GM23338 (cell line): ENCODE measurements around the gene NDUFS7. TPM values are rescaled to one million over a fixed set of nuclear protein-coding genes. Genes with fewer than 3 reads are reported as not detected.

Source experiments
- ATAC-seq: fragments of 200-7000 bp; cut with Tn5 transposase; 3 replicates; pipeline ENCODE4 v1.9.1; 2020
- DNase-seq: peaks from one replicate; pipeline ENCODE4 v3.0.0-alpha.2; 2015; ENCODE audit warnings: low spot score
- H2AFZ ChIP-seq: fragments of 200-600 bp; sonication (generic); 2 replicates; pipeline ENCODE4 v1.8.0; 2016; ENCODE audit warnings: antibody characterized with exemption, mild to moderate bottlenecking, moderate library complexity
- H3F3A ChIP-seq: fragments of 200-600 bp; sonication (generic); replicated peaks from 2 replicates; pipeline ENCODE4 v1.8.0; 2017; ENCODE audit warnings: antibody characterized with exemption, mixed run types, low read depth
- H3K27ac ChIP-seq: fragments of 200-600 bp; sonication (generic); 2 replicates; pipeline ENCODE4 v1.6.1; 2016; ENCODE audit warnings: low read depth
- H3K27me3 ChIP-seq: fragments of 200-600 bp; sonication (generic); 2 replicates; pipeline ENCODE4 v1.8.0; 2016; ENCODE audit warnings: mild to moderate bottlenecking, mixed run types, moderate library complexity; ENCODE audit not compliant: insufficient read depth
- H3K36me3 ChIP-seq: fragments of 200-600 bp; sonication (generic); 2 replicates; pipeline ENCODE4 v1.8.0; 2016; ENCODE audit warnings: mild to moderate bottlenecking; ENCODE audit not compliant: insufficient read depth
- H3K4me1 ChIP-seq: fragments of 200-600 bp; sonication (generic); 2 replicates; pipeline ENCODE4 v1.8.0; 2016; ENCODE audit warnings: mild to moderate bottlenecking, moderate library complexity; ENCODE audit not compliant: insufficient read depth
- H3K4me2 ChIP-seq: fragments of 200-600 bp; sonication (generic); 2 replicates; pipeline ENCODE4 v1.7.1; 2017; ENCODE audit warnings: mixed run types
- H3K4me3 ChIP-seq: fragments of 200-600 bp; sonication (generic); 2 replicates; pipeline ENCODE4 v1.6.1; 2016; ENCODE audit warnings: mixed run types
- H3K79me2 ChIP-seq: fragments of 200-600 bp; sonication (generic); replicated peaks from 2 replicates; pipeline ENCODE4 v1.8.0; 2017; ENCODE audit warnings: mild to moderate bottlenecking; ENCODE audit not compliant: insufficient read depth
- H3K9me2 ChIP-seq: fragments of 200-600 bp; sonication (generic); 2 replicates; pipeline ENCODE4 v1.8.0; 2017; ENCODE audit not compliant: insufficient read depth
- H4K20me1 ChIP-seq: fragments of 200-600 bp; sonication (generic); replicated peaks from 2 replicates; pipeline ENCODE4 v1.8.0; 2017; ENCODE audit warnings: mild to moderate bottlenecking; ENCODE audit not compliant: insufficient read depth
- H3K27ac Mint-ChIP-seq: 2 replicates; pipeline ENCODE4 v1.8.0; 2020; ENCODE audit warnings: inconsistent platforms, mild to moderate bottlenecking, moderate library complexity, mixed read lengths
- H3K27me3 Mint-ChIP-seq: 3 replicates; pipeline ENCODE4 v1.8.0; 2022; ENCODE audit warnings: low read depth, mild to moderate bottlenecking, moderate library complexity, mixed read lengths, inconsistent platforms; ENCODE audit not compliant: insufficient read depth, poor library complexity
- H3K36me3 Mint-ChIP-seq: 3 replicates; pipeline ENCODE4 v1.8.0; 2021; ENCODE audit warnings: low read depth, mild to moderate bottlenecking, inconsistent platforms, moderate library complexity, mixed read lengths
- H3K4me1 Mint-ChIP-seq: 3 replicates; pipeline ENCODE4 v1.8.0; 2020; ENCODE audit warnings: mild to moderate bottlenecking, inconsistent platforms, mixed read lengths
- H3K4me3 Mint-ChIP-seq: 3 replicates; pipeline ENCODE4 v1.8.0; 2021; ENCODE audit warnings: moderate library complexity, mild to moderate bottlenecking, inconsistent platforms, mixed read lengths
- H3K9me3 Mint-ChIP-seq: 3 replicates; pipeline ENCODE4 v1.8.0; 2020; ENCODE audit warnings: moderate library complexity, mild to moderate bottlenecking, inconsistent platforms, mixed read lengths
- EZH2 ChIP-seq: fragments of 200-600 bp; sonication (generic); IDR thresholded peaks from one replicate; pipeline ENCODE4 v1.8.0; 2017; ENCODE audit warnings: antibody characterized with exemption, mild to moderate bottlenecking, low read depth; ENCODE audit not compliant: unreplicated experiment
- EZH2phosphoT487 ChIP-seq: fragments of 200-600 bp; sonication (generic); IDR thresholded peaks from one replicate; pipeline ENCODE4 v1.8.1; 2018; ENCODE audit warnings: antibody characterized with exemption; ENCODE audit not compliant: unreplicated experiment
- JUNB ChIP-seq: IDR thresholded peaks from one replicate; pipeline ENCODE4 v1.6.1; 2016; ENCODE audit warnings: antibody characterized with exemption; ENCODE audit not compliant: unreplicated experiment
- NANOG ChIP-seq: IDR thresholded peaks from 2 replicates; pipeline ENCODE4 v1.6.1; 2016; ENCODE audit warnings: antibody characterized with exemption, borderline replicate concordance
- STAT1 ChIP-seq: IDR thresholded peaks from one replicate; pipeline ENCODE4 v1.6.1; 2016; ENCODE audit warnings: antibody characterized with exemption; ENCODE audit not compliant: unreplicated experiment
- ZNF114 ChIP-seq: fragments of 250-450 bp; sonication (Bioruptor Pico); IDR thresholded peaks from 2 replicates; pipeline ENCODE4 v1.5.0; 2020; ENCODE audit warnings: mild to moderate bottlenecking, moderate library complexity
- polyA plus RNA-seq: library from polyadenylated mRNA; unstranded; fragments of >200 nt; fragmentation: Nextera tagmentation; extraction: Ambion mirVana; gene quantifications from 2 replicates; pipeline ENCODE4 v1.2.1, GENCODE V29; 2016
- total RNA-seq: library from RNA; depleted of rRNA; stranded (reverse); fragments of >200 nt; shearing (Covaris generic); gene quantifications from 2 replicates; pipeline ENCODE4 v1.2.3, GENCODE V29; 2014
- TF ChIP-seq, protein P1 (sequence below): IDR thresholded peaks from one replicate; pipeline ENCODE4 v1.6.1; 2018; ENCODE audit warnings: antibody characterized with exemption; ENCODE audit not compliant: unreplicated experiment
- TF ChIP-seq, protein P2 (sequence below): fragments of 250-450 bp; sonication (Bioruptor Pico); IDR thresholded peaks from 2 replicates; pipeline ENCODE4 v1.5.0; 2020; ENCODE audit warnings: mild to moderate bottlenecking, moderate library complexity
- TF ChIP-seq, protein P3 (sequence below), 2 experiments: fragments of 200-600 bp in 1 of 2; sonication (generic) in 1 of 2; conservative IDR thresholded peaks; 2 replicates each; pipeline versions ENCODE4 v1.5.1 to v1.6.1; 2016 to 2017; ENCODE audit warnings: antibody characterized with exemption in 2 of 2, low read depth in 2 of 2, mild to moderate bottlenecking in 2 of 2, moderate library complexity in 1 of 2

The NDUFS7 gene
- total and polyA plus RNA-seq, 2 experiments from 2014 or later: 132 to 203 TPM

DNA sequence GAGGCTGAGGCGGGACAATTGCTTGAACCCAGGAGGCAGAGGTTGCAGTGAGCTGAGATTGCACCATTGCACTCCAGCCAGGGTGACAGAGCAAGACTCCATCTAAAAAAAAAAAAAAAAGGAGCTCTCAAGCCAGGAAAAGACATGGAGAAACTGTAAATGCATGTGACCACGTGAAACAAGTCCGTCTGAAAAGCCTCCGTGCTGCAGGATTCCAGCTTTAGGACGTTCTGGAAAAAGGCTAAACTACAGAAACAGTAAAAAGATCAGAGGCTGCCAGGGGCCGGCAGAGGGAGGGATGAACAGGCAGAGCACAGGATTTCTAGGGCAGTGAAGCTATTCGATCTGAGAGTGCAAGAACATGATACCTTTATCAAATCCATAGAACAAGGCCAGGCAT lies 40.7 kb upstream of the NDUFS7 start (continued):
- TF ChIP-seq, protein P1, sequence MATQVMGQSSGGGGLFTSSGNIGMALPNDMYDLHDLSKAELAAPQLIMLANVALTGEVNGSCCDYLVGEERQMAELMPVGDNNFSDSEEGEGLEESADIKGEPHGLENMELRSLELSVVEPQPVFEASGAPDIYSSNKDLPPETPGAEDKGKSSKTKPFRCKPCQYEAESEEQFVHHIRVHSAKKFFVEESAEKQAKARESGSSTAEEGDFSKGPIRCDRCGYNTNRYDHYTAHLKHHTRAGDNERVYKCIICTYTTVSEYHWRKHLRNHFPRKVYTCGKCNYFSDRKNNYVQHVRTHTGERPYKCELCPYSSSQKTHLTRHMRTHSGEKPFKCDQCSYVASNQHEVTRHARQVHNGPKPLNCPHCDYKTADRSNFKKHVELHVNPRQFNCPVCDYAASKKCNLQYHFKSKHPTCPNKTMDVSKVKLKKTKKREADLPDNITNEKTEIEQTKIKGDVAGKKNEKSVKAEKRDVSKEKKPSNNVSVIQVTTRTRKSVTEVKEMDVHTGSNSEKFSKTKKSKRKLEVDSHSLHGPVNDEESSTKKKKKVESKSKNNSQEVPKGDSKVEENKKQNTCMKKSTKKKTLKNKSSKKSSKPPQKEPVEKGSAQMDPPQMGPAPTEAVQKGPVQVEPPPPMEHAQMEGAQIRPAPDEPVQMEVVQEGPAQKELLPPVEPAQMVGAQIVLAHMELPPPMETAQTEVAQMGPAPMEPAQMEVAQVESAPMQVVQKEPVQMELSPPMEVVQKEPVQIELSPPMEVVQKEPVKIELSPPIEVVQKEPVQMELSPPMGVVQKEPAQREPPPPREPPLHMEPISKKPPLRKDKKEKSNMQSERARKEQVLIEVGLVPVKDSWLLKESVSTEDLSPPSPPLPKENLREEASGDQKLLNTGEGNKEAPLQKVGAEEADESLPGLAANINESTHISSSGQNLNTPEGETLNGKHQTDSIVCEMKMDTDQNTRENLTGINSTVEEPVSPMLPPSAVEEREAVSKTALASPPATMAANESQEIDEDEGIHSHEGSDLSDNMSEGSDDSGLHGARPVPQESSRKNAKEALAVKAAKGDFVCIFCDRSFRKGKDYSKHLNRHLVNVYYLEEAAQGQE: no peak

DNA sequence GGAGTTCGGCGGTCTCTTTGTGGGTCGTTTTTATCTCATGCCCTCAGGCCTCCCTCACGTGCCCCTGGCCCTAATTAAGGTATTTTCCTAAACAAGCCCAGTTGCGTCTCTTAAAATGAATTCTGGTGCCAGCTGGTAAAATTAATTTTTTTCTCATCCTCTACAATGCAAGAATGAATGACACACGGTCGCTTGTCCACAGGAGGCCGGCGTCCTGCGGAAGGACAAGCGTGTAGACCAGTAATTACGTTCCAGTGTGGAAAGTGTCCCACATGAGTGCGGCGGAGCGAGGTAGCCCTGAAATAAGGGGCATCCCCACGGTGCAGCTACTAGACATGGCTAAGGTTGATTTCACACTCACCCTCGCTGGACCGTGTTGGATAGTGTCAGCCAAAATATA lies 34.5 kb upstream of the NDUFS7 start:
- no peak overlapping the region for H3K4me2 ChIP-seq
- no peaks in the 10 kb centered on the region for H3K27me3 ChIP-seq
- H2AFZ ChIP-seq: no peak overlapping the region
- peaks cover 15% of the 10 kb centered on the region for H3F3A ChIP-seq
- ATAC-seq (no peak), DNase-seq (no peak)
- no peaks in the 10 kb centered on the region; the same call in 2 of the 3 replicates for H3K4me1 Mint-ChIP-seq
- no peak overlapping the region; the same call in 2 of the 3 replicates for H3K4me3 Mint-ChIP-seq
- no peak overlapping the region for H3K4me3 ChIP-seq
- no peaks in the 10 kb centered on the region for H3K79me2 ChIP-seq
- no peaks in the 10 kb centered on the region for H3K36me3 Mint-ChIP-seq
- no peak overlapping the region for H3K27ac ChIP-seq
- H3K4me1 ChIP-seq: no peaks in the 10 kb centered on the region
- H4K20me1 ChIP-seq: no peaks in the 10 kb centered on the region
- peaks cover 3% of the 10 kb centered on the region for H3K27me3 Mint-ChIP-seq
- H3K36me3 ChIP-seq: no peaks in the 10 kb centered on the region
- no peaks in the 10 kb centered on the region for H3K9me2 ChIP-seq
- no peaks in the 10 kb centered on the region; the same call in 2 of the 3 replicates for H3K9me3 Mint-ChIP-seq
- no peak overlapping the region for H3K27ac Mint-ChIP-seq
- TF ChIP-seq NANOG: no peak
- TF ChIP-seq, protein P1: no peak
- no peak for TF ChIP-seq EZH2
- no peak for TF ChIP-seq ZNF114
- TF ChIP-seq, protein P2, sequence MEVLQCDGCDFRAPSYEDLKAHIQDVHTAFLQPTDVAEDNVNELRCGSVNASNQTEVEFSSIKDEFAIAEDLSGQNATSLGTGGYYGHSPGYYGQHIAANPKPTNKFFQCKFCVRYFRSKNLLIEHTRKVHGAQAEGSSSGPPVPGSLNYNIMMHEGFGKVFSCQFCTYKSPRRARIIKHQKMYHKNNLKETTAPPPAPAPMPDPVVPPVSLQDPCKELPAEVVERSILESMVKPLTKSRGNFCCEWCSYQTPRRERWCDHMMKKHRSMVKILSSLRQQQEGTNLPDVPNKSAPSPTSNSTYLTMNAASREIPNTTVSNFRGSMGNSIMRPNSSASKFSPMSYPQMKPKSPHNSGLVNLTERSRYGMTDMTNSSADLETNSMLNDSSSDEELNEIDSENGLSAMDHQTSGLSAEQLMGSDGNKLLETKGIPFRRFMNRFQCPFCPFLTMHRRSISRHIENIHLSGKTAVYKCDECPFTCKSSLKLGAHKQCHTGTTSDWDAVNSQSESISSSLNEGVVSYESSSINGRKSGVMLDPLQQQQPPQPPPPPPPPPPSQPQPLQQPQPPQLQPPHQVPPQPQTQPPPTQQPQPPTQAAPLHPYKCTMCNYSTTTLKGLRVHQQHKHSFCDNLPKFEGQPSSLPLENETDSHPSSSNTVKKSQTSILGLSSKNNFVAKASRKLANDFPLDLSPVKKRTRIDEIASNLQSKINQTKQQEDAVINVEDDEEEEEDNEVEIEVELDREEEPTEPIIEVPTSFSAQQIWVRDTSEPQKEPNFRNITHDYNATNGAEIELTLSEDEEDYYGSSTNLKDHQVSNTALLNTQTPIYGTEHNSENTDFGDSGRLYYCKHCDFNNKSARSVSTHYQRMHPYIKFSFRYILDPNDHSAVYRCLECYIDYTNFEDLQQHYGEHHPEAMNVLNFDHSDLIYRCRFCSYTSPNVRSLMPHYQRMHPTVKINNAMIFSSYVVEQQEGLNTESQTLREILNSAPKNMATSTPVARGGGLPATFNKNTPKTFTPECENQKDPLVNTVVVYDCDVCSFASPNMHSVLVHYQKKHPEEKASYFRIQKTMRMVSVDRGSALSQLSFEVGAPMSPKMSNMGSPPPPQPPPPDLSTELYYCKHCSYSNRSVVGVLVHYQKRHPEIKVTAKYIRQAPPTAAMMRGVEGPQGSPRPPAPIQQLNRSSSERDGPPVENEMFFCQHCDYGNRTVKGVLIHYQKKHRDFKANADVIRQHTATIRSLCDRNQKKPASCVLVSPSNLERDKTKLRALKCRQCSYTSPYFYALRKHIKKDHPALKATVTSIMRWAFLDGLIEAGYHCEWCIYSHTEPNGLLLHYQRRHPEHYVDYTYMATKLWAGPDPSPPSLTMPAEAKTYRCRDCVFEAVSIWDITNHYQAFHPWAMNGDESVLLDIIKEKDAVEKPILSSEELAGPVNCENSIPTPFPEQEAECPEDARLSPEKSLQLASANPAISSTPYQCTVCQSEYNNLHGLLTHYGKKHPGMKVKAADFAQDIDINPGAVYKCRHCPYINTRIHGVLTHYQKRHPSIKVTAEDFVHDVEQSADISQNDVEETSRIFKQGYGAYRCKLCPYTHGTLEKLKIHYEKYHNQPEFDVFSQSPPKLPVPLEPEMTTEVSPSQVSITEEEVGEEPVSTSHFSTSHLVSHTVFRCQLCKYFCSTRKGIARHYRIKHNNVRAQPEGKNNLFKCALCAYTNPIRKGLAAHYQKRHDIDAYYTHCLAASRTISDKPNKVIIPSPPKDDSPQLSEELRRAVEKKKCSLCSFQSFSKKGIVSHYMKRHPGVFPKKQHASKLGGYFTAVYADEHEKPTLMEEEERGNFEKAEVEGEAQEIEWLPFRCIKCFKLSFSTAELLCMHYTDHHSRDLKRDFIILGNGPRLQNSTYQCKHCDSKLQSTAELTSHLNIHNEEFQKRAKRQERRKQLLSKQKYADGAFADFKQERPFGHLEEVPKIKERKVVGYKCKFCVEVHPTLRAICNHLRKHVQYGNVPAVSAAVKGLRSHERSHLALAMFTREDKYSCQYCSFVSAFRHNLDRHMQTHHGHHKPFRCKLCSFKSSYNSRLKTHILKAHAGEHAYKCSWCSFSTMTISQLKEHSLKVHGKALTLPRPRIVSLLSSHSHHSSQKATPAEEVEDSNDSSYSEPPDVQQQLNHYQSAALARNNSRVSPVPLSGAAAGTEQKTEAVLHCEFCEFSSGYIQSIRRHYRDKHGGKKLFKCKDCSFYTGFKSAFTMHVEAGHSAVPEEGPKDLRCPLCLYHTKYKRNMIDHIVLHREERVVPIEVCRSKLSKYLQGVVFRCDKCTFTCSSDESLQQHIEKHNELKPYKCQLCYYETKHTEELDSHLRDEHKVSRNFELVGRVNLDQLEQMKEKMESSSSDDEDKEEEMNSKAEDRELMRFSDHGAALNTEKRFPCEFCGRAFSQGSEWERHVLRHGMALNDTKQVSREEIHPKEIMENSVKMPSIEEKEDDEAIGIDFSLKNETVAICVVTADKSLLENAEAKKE (CRISPR knock-in tag): no peak
- TF ChIP-seq JUNB: no peak
- TF ChIP-seq, protein P3, sequence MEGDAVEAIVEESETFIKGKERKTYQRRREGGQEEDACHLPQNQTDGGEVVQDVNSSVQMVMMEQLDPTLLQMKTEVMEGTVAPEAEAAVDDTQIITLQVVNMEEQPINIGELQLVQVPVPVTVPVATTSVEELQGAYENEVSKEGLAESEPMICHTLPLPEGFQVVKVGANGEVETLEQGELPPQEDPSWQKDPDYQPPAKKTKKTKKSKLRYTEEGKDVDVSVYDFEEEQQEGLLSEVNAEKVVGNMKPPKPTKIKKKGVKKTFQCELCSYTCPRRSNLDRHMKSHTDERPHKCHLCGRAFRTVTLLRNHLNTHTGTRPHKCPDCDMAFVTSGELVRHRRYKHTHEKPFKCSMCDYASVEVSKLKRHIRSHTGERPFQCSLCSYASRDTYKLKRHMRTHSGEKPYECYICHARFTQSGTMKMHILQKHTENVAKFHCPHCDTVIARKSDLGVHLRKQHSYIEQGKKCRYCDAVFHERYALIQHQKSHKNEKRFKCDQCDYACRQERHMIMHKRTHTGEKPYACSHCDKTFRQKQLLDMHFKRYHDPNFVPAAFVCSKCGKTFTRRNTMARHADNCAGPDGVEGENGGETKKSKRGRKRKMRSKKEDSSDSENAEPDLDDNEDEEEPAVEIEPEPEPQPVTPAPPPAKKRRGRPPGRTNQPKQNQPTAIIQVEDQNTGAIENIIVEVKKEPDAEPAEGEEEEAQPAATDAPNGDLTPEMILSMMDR (conservative IDR thresholded peaks at IDR 0.05; ENCODE audit: low read depth in 2 of 2): no peak
- no peak for TF ChIP-seq EZH2phosphoT487
- no peak for TF ChIP-seq STAT1
